Smooth muscle cell (in vitro differentiated cells): ENCODE measurements around the gene TMC6. TPM values are rescaled to one million over a fixed set of nuclear protein-coding genes. Genes with fewer than 3 reads are reported as not detected.
"Not testable (repeated sequence)": the region's sequence is repeated elsewhere in the genome, so short reads cannot be mapped to it uniquely, and the experiment has no call there.

Experiments
- DNase-seq: peaks from one replicate; lab custom pipeline; 2025; ENCODE audit not compliant: unreplicated experiment; lab: John Stamatoyannopoulos, UW
- H2AFZ ChIP-seq: fragments of 200-600 bp; sonication (generic); 2 replicates; pipeline ENCODE4 v1.6.0; 2016; ENCODE audit warnings: antibody characterized with exemption, low read depth, mild to moderate bottlenecking
- H3F3A ChIP-seq: fragments of 200-600 bp; sonication (generic); 2 replicates; pipeline ENCODE4 v1.6.0; 2017; ENCODE audit warnings: antibody characterized with exemption, low read depth
- H3K27ac ChIP-seq: fragments of 200-600 bp; sonication (generic); 2 replicates; pipeline ENCODE4 v1.5.1; 2016; ENCODE audit warnings: low read depth, mild to moderate bottlenecking
- H3K27me3 ChIP-seq: fragments of 200-600 bp; sonication (generic); 2 replicates; pipeline ENCODE4 v1.6.1; 2016; ENCODE audit warnings: low read depth, mild to moderate bottlenecking
- H3K36me3 ChIP-seq: fragments of 200-600 bp; sonication (generic); 2 replicates; pipeline ENCODE4 v1.5.1; 2016; ENCODE audit warnings: low read depth
- H3K4me1 ChIP-seq: fragments of 200-600 bp; sonication (generic); 2 replicates; pipeline ENCODE4 v1.5.1; 2016; ENCODE audit warnings: low read depth
- H3K4me2 ChIP-seq: fragments of 200-600 bp; sonication (generic); 2 replicates; pipeline ENCODE4 v1.6.0; 2016; ENCODE audit warnings: mild to moderate bottlenecking
- H3K4me3 ChIP-seq: fragments of 200-600 bp; sonication (generic); 2 replicates; pipeline ENCODE4 v1.5.1; 2016; ENCODE audit warnings: mild to moderate bottlenecking
- H3K79me2 ChIP-seq: fragments of 200-600 bp; sonication (generic); 2 replicates; pipeline ENCODE4 v1.6.0; 2016; ENCODE audit warnings: low read depth, mild to moderate bottlenecking
- H3K9ac ChIP-seq: fragments of 200-600 bp; sonication (generic); 2 replicates; pipeline ENCODE4 v1.6.0; 2016; ENCODE audit warnings: low read depth
- H3K9me3 ChIP-seq: fragments of 200-600 bp; sonication (generic); replicated peaks from 2 replicates; pipeline ENCODE4 v1.5.1; 2016; ENCODE audit warnings: low read depth
- H4K20me1 ChIP-seq: fragments of 200-600 bp; sonication (generic); 2 replicates; pipeline ENCODE4 v1.6.0; 2016; ENCODE audit warnings: low read depth
- CTCF ChIP-seq: fragments of 200-600 bp; sonication (generic); IDR thresholded peaks from 2 replicates; pipeline ENCODE4 v1.5.1; 2017; ENCODE audit warnings: borderline replicate concordance, mild to moderate bottlenecking, antibody characterized with exemption; ENCODE audit not compliant: insufficient read depth, poor library complexity, severe bottlenecking
- WGBS: methylation state at CpG from one replicate; pipeline ENCODE4 v1.1.7; 2016; ENCODE audit warnings: low lambda C conversion rate; 5-methylcytosine and 5-hydroxymethylcytosine counted together
- polyA plus RNA-seq: library from polyadenylated mRNA; unstranded; fragments of >200 nt; fragmentation: Nextera tagmentation; extraction: Ambion mirVana; gene quantifications from 2 replicates; pipeline ENCODE4 v1.2.1, GENCODE V29; 2016
- total RNA-seq: library from RNA; depleted of rRNA; stranded (reverse); fragments of >200 nt; gene quantifications from 2 replicates; pipeline ENCODE4 v1.2.3, GENCODE V29; 2014

TMC6 gene
- total and polyA plus RNA-seq, 2 experiments from 2014 or later, result 40.2 to 42.2 TPM

- Histone ChIP-seq H4K20me1 (peaks cover 18% of the 10 kb centered on the region), H3K4me2 (peak overlapping the region; percentile 26), H3K9ac (no peak overlapping the region), H3K9me3 (no peaks in the 10 kb centered on the region), H3K27ac (no peak overlapping the region), H3K4me1 (no peaks in the 10 kb centered on the region), H3F3A (peaks cover 4% of the 10 kb centered on the region), H3K36me3 (no peaks in the 10 kb centered on the region), H2AFZ (no peak overlapping the region), H3K27me3 (no peaks in the 10 kb centered on the region), H3K4me3 (no peak overlapping the region), H3K79me2 (no peaks in the 10 kb centered on the region)
- DNase-seq, result no peak
- no peak for TF ChIP-seq CTCF
- WGBS, result 72% methylated on average over 19 of the region's 19 CpGs
Observed at GRCh38 chr17:78172249-78173051, 43.9 kb upstream of the TMC6 start.

DNA sequence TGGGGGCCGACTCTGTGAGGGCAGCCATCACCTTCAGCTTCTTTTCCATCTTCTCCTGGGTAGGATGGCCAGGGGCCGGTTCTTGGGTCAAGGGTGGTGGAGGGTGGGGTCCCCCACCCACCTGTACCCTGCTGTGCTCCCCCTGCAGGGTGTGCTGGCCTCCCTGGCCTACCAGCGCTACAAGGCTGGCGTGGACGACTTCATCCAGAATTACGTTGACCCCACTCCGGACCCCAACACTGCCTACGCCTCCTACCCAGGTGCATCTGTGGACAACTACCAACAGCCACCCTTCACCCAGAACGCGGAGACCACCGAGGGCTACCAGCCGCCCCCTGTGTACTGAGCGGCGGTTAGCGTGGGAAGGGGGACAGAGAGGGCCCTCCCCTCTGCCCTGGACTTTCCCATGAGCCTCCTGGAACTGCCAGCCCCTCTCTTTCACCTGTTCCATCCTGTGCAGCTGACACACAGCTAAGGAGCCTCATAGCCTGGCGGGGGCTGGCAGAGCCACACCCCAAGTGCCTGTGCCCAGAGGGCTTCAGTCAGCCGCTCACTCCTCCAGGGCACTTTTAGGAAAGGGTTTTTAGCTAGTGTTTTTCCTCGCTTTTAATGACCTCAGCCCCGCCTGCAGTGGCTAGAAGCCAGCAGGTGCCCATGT is 43.2 kb upstream of the TMC6 start:
- H3K27ac ChIP-seq, H3K36me3 ChIP-seq, H3F3A ChIP-seq, H3K9ac ChIP-seq, H3K27me3 ChIP-seq, H3K4me1 ChIP-seq, H3K9me3 ChIP-seq, H3K4me3 ChIP-seq, H2AFZ ChIP-seq, H3K4me2 ChIP-seq, H3K79me2 ChIP-seq, DNase-seq: not testable (repeated sequence)
- WGBS, result 92% methylated on average over 19 of the region's 19 CpGs
- H4K20me1 ChIP-seq, result peaks cover 18% of the 10 kb centered on the region

GRCh38 chr17:78170692-78171590 is 42.4 kb upstream of the TMC6 start:
- 90% methylated on average over 31 of the region's 31 CpGs for WGBS
- Histone ChIP-seq H3K79me2 (no peaks in the 10 kb centered on the region), H3K4me1 (no peaks in the 10 kb centered on the region), H3K27ac (no peak overlapping the region), H3K27me3 (no peaks in the 10 kb centered on the region), H3K36me3 (no peaks in the 10 kb centered on the region), H3K4me3 (no peak overlapping the region), H2AFZ (no peak overlapping the region), H3F3A (peaks cover 4% of the 10 kb centered on the region), H3K9ac (no peak overlapping the region), H3K9me3 (no peaks in the 10 kb centered on the region), H4K20me1 (peaks cover 18% of the 10 kb centered on the region), H3K4me2 (no peak overlapping the region)
- no peak for TF ChIP-seq CTCF
- DNase-seq, result no peak
